ENCODE results near the gene KLK3. TPM values are rescaled to one million over a fixed set of nuclear protein-coding genes. Genes with fewer than 3 reads are reported as not detected.

Gene KLK3
- total and polyA plus RNA-seq, 2 of the 8 experiments (the other 6 are each of a cell fraction or from before 2014, with no cell fraction given) = 0.08 TPM; not detected in 1

- TF ChIP-seq MAFK (IDR thresholded peaks at IDR 0.05; ENCODE audit: low read depth, low read length) (no peak), POLR2AphosphoS5 (IDR thresholded peaks at IDR 0.05; ENCODE audit: low read depth, low read length) (no peak)
Measured at GRCh38 chr19:50861496-50862286, 7.0 kb downstream of the KLK3 start (continued).

Measured in H1 (cell line).